ENCODE measurements around the gene ACYP2. TPM values are rescaled to one million over a fixed set of nuclear protein-coding genes. Genes with fewer than 3 reads are reported as not detected.

ACYP2 gene
- total and polyA plus RNA-seq, 4 experiments from 2014 or later, result 13.1 to 16.9 (median 16.8) TPM

DNA sequence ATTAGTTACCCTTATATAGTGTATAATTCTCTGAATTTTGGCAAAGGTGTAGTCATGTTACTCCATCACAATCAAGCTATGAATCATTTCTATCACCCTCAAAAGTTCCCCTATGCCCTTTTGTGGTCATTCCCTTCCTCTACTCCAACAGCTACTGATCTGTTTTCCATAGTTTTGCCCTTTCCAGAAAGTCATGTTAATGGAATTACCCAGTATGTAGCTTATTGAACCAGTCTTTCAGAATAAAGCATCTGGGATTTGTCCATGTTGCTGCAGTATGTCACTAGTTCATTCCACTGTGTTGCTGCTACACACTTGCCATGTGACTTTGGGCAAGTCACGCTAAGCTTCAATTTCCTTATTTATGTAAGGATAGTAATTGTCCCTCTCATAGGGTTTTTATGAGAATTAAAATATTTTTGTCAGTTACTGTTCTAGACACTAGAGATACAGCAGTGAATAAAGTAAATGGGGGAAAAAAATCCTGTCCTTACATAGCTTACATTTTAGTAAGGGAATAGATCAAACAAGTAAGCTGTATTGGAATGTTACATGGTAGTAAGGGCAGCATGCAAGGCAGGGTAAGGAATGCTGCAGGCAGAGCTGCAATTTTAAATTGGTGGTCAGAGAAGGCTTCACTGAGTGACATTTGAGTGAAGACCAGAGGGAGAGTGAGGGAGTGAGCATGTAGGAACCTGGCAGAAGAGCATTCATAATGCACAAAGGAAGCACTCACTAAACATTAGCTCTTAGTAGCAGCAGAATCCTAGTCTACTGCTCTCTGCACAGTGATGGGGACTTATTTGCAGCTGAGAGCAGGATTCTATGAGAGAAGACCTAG, 220.9 kb downstream of the ACYP2 start:
- CTCF ChIA-PET (ENCODE audit: partially characterized antibody), result no interaction called here
- intact Hi-C loops (cut with micrococcal nuclease), result loop anchor here (10.0 kb wide), 1 partner anchor 222 kb away; the partner anchor contains the start of gene ACYP2

GRCh38 chr2:54336977-54337255, 221.5 kb downstream of the ACYP2 start:
- no peaks in the 10 kb centered on the region for H3K9me3 Mint-ChIP-seq
- no peaks in the 10 kb centered on the region for H3K9me3 ChIP-seq (ENCODE audit: control insufficient read depth in 1 of 2, low read length in 2 of 2)
- H3K4me3 Mint-ChIP-seq, result no peak overlapping the region
- H3K27ac ChIP-seq (ENCODE audit: low read depth, low read length), result no peak overlapping the region
- no peak overlapping the region for H3K27ac Mint-ChIP-seq
- DNase-seq, result no peak
- POLR2A ChIA-PET (ENCODE audit: partially characterized antibody), result no interaction called here
- no peaks in the 10 kb centered on the region for H3K4me1 ChIP-seq (ENCODE audit: insufficient read depth, low read length)
- H3K36me3 ChIP-seq (ENCODE audit: insufficient read depth, low read length), result no peaks in the 10 kb centered on the region
- peaks cover 5% of the 10 kb centered on the region for H3K27me3 ChIP-seq (ENCODE audit: insufficient read depth, low read length)
- no peak overlapping the region for H3K4me3 ChIP-seq (ENCODE audit: low read length in 2 of 2)
- CTCF ChIA-PET (ENCODE audit: partially characterized antibody), result no interaction called here
- peaks cover 0 to 11% of the 10 kb centered on the region in 2 donors for H3K27me3 Mint-ChIP-seq
- intact Hi-C loops (cut with micrococcal nuclease), result loop anchor here (10.0 kb wide), 1 partner anchor 222 kb away; the partner anchor contains the start of gene ACYP2
- no peaks in the 10 kb centered on the region for H3K36me3 Mint-ChIP-seq
- H3K4me1 Mint-ChIP-seq, result no peaks in the 10 kb centered on the region

More for the DNA sequence above, 220.9 kb downstream of the ACYP2 start:
- Mint-ChIP-seq H3K27ac (no peak overlapping the region), H3K4me3 (no peak overlapping the region), H3K27me3 (peaks cover 0 to 12% of the 10 kb centered on the region in 2 donors), H3K4me1 (peaks cover under 1 to 2% (median 1%) of the 10 kb centered on the region in 4 donors), H3K36me3 (no peaks in the 10 kb centered on the region), H3K9me3 (no peaks in the 10 kb centered on the region)
- H3K36me3 ChIP-seq (ENCODE audit: insufficient read depth, low read length), result no peaks in the 10 kb centered on the region
- H3K27me3 ChIP-seq (ENCODE audit: insufficient read depth, low read length), result no peaks in the 10 kb centered on the region
- H3K4me3 ChIP-seq (ENCODE audit: low read length in 2 of 2), result no peak overlapping the region
- H3K27ac ChIP-seq (ENCODE audit: low read depth, low read length), result no peak overlapping the region
- POLR2A ChIA-PET (ENCODE audit: partially characterized antibody), result no interaction called here
- no peaks in the 10 kb centered on the region for H3K4me1 ChIP-seq (ENCODE audit: insufficient read depth, low read length)
- DNase-seq, result no peak
- no peaks in the 10 kb centered on the region for H3K9me3 ChIP-seq (ENCODE audit: control insufficient read depth in 1 of 2, low read length in 2 of 2)

DNA sequence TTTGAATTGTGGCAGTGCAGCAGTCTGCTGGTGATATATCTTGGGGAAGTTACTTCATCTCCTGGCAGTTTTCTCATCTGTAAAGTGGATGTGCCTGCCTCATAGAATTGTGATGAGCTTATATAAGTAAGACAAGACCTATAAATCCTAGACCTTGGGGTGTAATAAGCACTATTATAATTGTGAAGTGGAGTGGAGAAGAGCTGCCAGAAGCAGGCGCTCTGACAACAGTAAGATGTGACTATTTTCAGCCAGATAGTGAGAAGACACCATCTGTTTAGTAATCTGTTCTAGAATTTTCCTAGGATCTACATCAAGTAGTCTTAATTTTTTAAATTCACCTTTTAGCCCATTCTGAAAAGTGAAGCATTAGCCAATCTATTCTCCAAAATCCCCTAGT, 226.2 kb downstream of the ACYP2 start:
- ChIA-PET CTCF (ENCODE audit: partially characterized antibody) (no interaction called here), POLR2A (ENCODE audit: partially characterized antibody) (no interaction called here)
- peaks cover 2 to 8% of the 10 kb centered on the region in 2 donors for H3K27me3 Mint-ChIP-seq
- no peaks in the 10 kb centered on the region for H3K9me3 Mint-ChIP-seq
- H3K27ac ChIP-seq (ENCODE audit: low read depth, low read length), result no peak overlapping the region
- H3K4me1 ChIP-seq (ENCODE audit: insufficient read depth, low read length), result no peaks in the 10 kb centered on the region
- intact Hi-C loops (cut with micrococcal nuclease), result no loop called here
- peaks cover 5% of the 10 kb centered on the region for H3K27me3 ChIP-seq (ENCODE audit: insufficient read depth, low read length)
- H3K4me1 Mint-ChIP-seq, result no peaks in the 10 kb centered on the region
- H3K9me3 ChIP-seq (ENCODE audit: control insufficient read depth in 1 of 2, low read length in 2 of 2), result no peaks in the 10 kb centered on the region
- H3K36me3 ChIP-seq (ENCODE audit: insufficient read depth, low read length), result no peaks in the 10 kb centered on the region
- H3K36me3 Mint-ChIP-seq, result no peaks in the 10 kb centered on the region
- no peak overlapping the region for H3K4me3 ChIP-seq (ENCODE audit: low read length in 2 of 2)
- no peak overlapping the region for H3K27ac Mint-ChIP-seq
- no peak for DNase-seq
- no peak overlapping the region for H3K4me3 Mint-ChIP-seq

DNA sequence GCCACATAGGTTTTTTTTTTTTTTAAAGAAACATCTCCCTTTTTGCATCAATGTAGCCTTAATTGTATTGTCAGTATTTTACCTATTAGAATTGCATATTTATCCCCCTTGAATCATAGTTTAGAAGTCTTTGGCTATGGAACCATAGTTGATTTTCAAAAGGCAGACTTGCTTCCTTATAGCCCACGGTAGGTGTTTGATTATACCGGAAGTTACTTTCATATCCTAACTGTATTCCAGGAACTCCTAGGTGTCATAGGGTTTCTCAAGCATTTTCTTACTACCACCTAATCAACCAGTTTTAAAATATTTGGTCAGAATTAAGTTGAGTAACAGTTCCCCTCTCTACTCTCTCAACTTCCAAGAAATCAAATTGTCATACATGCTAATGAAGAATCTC, 227.2 kb downstream of the ACYP2 start:
- Mint-ChIP-seq H3K27me3 (peaks cover 2 to 8% of the 10 kb centered on the region in 2 donors), H3K4me3 (no peak overlapping the region), H3K27ac (no peak overlapping the region), H3K36me3 (no peaks in the 10 kb centered on the region), H3K9me3 (no peaks in the 10 kb centered on the region), H3K4me1 (no peaks in the 10 kb centered on the region)
- intact Hi-C loops (cut with micrococcal nuclease), result no loop called here
- DNase-seq, result no peak
- ChIA-PET CTCF (ENCODE audit: partially characterized antibody) (no interaction called here), POLR2A (ENCODE audit: partially characterized antibody) (no interaction called here)
- Histone ChIP-seq H3K36me3 (ENCODE audit: insufficient read depth, low read length) (no peaks in the 10 kb centered on the region), H3K27me3 (ENCODE audit: insufficient read depth, low read length) (peaks cover 5% of the 10 kb centered on the region), H3K4me1 (ENCODE audit: insufficient read depth, low read length) (no peaks in the 10 kb centered on the region), H3K27ac (ENCODE audit: low read depth, low read length) (no peak overlapping the region), H3K9me3 (ENCODE audit: control insufficient read depth in 1 of 2, low read length in 2 of 2) (no peaks in the 10 kb centered on the region), H3K4me3 (ENCODE audit: low read length in 2 of 2) (no peak overlapping the region)

GRCh38 chr2:54347622-54348021, 232.2 kb downstream of the ACYP2 start:
- no peak for DNase-seq
- H3K9me3 Mint-ChIP-seq, result no peaks in the 10 kb centered on the region
- no peak overlapping the region for H3K27ac Mint-ChIP-seq
- no peak overlapping the region for H3K4me3 Mint-ChIP-seq
- H3K9me3 ChIP-seq (ENCODE audit: control insufficient read depth in 1 of 2, low read length in 2 of 2), result no peaks in the 10 kb centered on the region
- no peaks in the 10 kb centered on the region for H3K36me3 ChIP-seq (ENCODE audit: insufficient read depth, low read length)
- H3K4me3 ChIP-seq (ENCODE audit: low read length in 2 of 2), result no peak overlapping the region
- H3K27ac ChIP-seq (ENCODE audit: low read depth, low read length), result no peak overlapping the region
- ChIA-PET POLR2A (ENCODE audit: partially characterized antibody) (no interaction called here), CTCF (ENCODE audit: partially characterized antibody) (no interaction called here)
- no peaks in the 10 kb centered on the region for H3K4me1 ChIP-seq (ENCODE audit: insufficient read depth, low read length)
- no peaks in the 10 kb centered on the region for H3K27me3 ChIP-seq (ENCODE audit: insufficient read depth, low read length)
- H3K4me1 Mint-ChIP-seq, result no peaks in the 10 kb centered on the region
- peaks cover 2 to 11% of the 10 kb centered on the region in 2 donors for H3K27me3 Mint-ChIP-seq
- intact Hi-C loops (cut with micrococcal nuclease), result no loop called here
- H3K36me3 Mint-ChIP-seq, result no peaks in the 10 kb centered on the region

- Mint-ChIP-seq H3K4me3 (no peak overlapping the region), H3K27me3 (peaks cover 4 to 16% of the 10 kb centered on the region in 2 donors), H3K36me3 (no peaks in the 10 kb centered on the region), H3K9me3 (no peaks in the 10 kb centered on the region), H3K4me1 (no peaks in the 10 kb centered on the region), H3K27ac (no peak overlapping the region)
- H3K9me3 ChIP-seq (ENCODE audit: control insufficient read depth in 1 of 2, low read length in 2 of 2), result no peaks in the 10 kb centered on the region
- no peak overlapping the region for H3K27ac ChIP-seq (ENCODE audit: low read depth, low read length)
- H3K4me3 ChIP-seq (ENCODE audit: low read length in 2 of 2), result no peak overlapping the region
- ChIA-PET POLR2A (ENCODE audit: partially characterized antibody) (no interaction called here), CTCF (ENCODE audit: partially characterized antibody) (no interaction called here)
- no peaks in the 10 kb centered on the region for H3K36me3 ChIP-seq (ENCODE audit: insufficient read depth, low read length)
- intact Hi-C loops (cut with micrococcal nuclease), result no loop called here
- DNase-seq, result no peak
- H3K27me3 ChIP-seq (ENCODE audit: insufficient read depth, low read length), result no peaks in the 10 kb centered on the region
- no peaks in the 10 kb centered on the region for H3K4me1 ChIP-seq (ENCODE audit: insufficient read depth, low read length)
These were observed 233.2 kb downstream of the ACYP2 start for GRCh38 chr2:54348646-54349045.

GRCh38 chr2:54350426-54350825, 235.0 kb downstream of the ACYP2 start:
- CTCF ChIA-PET (ENCODE audit: partially characterized antibody), result interaction anchor here (0.7 kb wide), 1 partner anchor 354 kb away, joined by 3 read pairs; no protein-coding TSS in a partner anchor
- H3K27ac Mint-ChIP-seq, result no peak overlapping the region
- H3K4me3 Mint-ChIP-seq, result no peak overlapping the region

More at GRCh38 chr2:54350426-54350825, 235.0 kb downstream of the ACYP2 start:
- Mint-ChIP-seq H3K36me3 (no peaks in the 10 kb centered on the region), H3K27me3 (peaks cover 3 to 14% of the 10 kb centered on the region in 2 donors), H3K4me1 (no peaks in the 10 kb centered on the region), H3K9me3 (peaks cover 0 to under 1% (median 0%) of the 10 kb centered on the region in 8 donors)
- H3K36me3 ChIP-seq (ENCODE audit: insufficient read depth, low read length), result no peaks in the 10 kb centered on the region
- no peak for DNase-seq
- POLR2A ChIA-PET (ENCODE audit: partially characterized antibody), result no interaction called here
- intact Hi-C loops (cut with micrococcal nuclease), result no loop called here
- no peaks in the 10 kb centered on the region for H3K27me3 ChIP-seq (ENCODE audit: insufficient read depth, low read length)
- no peaks in the 10 kb centered on the region for H3K4me1 ChIP-seq (ENCODE audit: insufficient read depth, low read length)
- H3K4me3 ChIP-seq (ENCODE audit: low read length in 2 of 2), result no peak overlapping the region
- H3K27ac ChIP-seq (ENCODE audit: low read depth, low read length), result no peak overlapping the region
- no peaks in the 10 kb centered on the region for H3K9me3 ChIP-seq (ENCODE audit: control insufficient read depth in 1 of 2, low read length in 2 of 2)

All from CD4-positive, alpha-beta memory T cell (primary cell).